GM03348 (cell line): ENCODE results near the gene RAB40AL.
"Not testable (repeated sequence)": the region's sequence is repeated elsewhere in the genome, so short reads cannot be mapped to it uniquely, and the experiment has no call there.

Source experiments
- DNase-seq: peaks from one replicate; pipeline ENCODE4 v3.0.0; 2012; ENCODE audit warnings: low spot score

Gene RAB40AL

GRCh38 chrX:102936972-102937371 lies at the start of gene RAB40AL:
Gene RAB40AL (plus strand): TSS chrX:102937272. CDS start chrX:102937319, 47 bp downstream.
- DNase-seq: not testable (repeated sequence)

- DNase-seq: no peak
Measured at GRCh38 chrX:102887687-102888086, 49.4 kb upstream of the RAB40AL start.

GRCh38 chrX:102892103-102892502 lies 45.0 kb upstream of the RAB40AL start:
- no peak for DNase-seq

GRCh38 chrX:102899940-102900916 lies 36.8 kb upstream of the RAB40AL start:
- peak; percentile 37 for DNase-seq

GRCh38 chrX:102902355-102902754 lies 34.7 kb upstream of the RAB40AL start:
- DNase-seq: no peak

GRCh38 chrX:102930990-102931756 lies 5.9 kb upstream of the RAB40AL start:
- no peak for DNase-seq

GRCh38 chrX:102934624-102935023 lies 2.4 kb upstream of the RAB40AL start:
- peak; percentile 41 for DNase-seq

GRCh38 chrX:102950908-102951866 lies 14.1 kb downstream of the RAB40AL start:
- DNase-seq: peak; percentile 35

- DNase-seq: no peak
Measured at GRCh38 chrX:102957751-102958150, 20.7 kb downstream of the RAB40AL start.

- DNase-seq: no peak
Measured at GRCh38 chrX:102958794-102959193, 21.7 kb downstream of the RAB40AL start.

GRCh38 chrX:102959471-102959870 lies 22.4 kb downstream of the RAB40AL start:
- peak; percentile 32 for DNase-seq

GRCh38 chrX:102963955-102964354 lies 26.9 kb downstream of the RAB40AL start:
- no peak for DNase-seq

GRCh38 chrX:102964940-102965339 lies 27.9 kb downstream of the RAB40AL start:
- no peak for DNase-seq

- DNase-seq: no peak
Measured at GRCh38 chrX:102966701-102967100, 29.6 kb downstream of the RAB40AL start.

- no peak for DNase-seq
Measured at GRCh38 chrX:102968216-102968615, 31.1 kb downstream of the RAB40AL start.

- DNase-seq: not testable (repeated sequence)
Measured at GRCh38 chrX:102971536-102971935, 34.5 kb downstream of the RAB40AL start.

GRCh38 chrX:102975016-102975415 lies 37.9 kb downstream of the RAB40AL start:
- no peak for DNase-seq

- peak; percentile 11 for DNase-seq
Measured at GRCh38 chrX:102976286-102976685, 39.2 kb downstream of the RAB40AL start.

- DNase-seq: peak; percentile 57
Measured at GRCh38 chrX:102976793-102977495, 39.9 kb downstream of the RAB40AL start.

- DNase-seq: no peak
Measured at GRCh38 chrX:102978594-102978993, 41.5 kb downstream of the RAB40AL start.

GRCh38 chrX:102979536-102979935 lies 42.5 kb downstream of the RAB40AL start:
- no peak for DNase-seq
